HepG2 (cell line): ENCODE results near the gene MRPL43. TPM values are rescaled to one million over a fixed set of nuclear protein-coding genes. Genes with fewer than 3 reads are reported as not detected.

Source experiments
- CCDC6 ChIP-seq: sonication (generic); formaldehyde crosslinking; IDR thresholded peaks from 2 replicates; pipeline ENCODE4 v1.8.1; 2022; ENCODE audit warnings: mild to moderate bottlenecking, missing genetic modification reagents, moderate library complexity
- FOXC1 ChIP-seq: sonication (generic); formaldehyde crosslinking; IDR thresholded peaks from 2 replicates; pipeline ENCODE4 v1.8.0; 2022; ENCODE audit warnings: mild to moderate bottlenecking, missing genetic modification reagents, borderline replicate concordance
- GABPA ChIP-seq, 2 experiments: IDR thresholded peaks; 2 replicates each; pipeline ENCODE4 v1.6.1; 2011 to 2016; ENCODE audit warnings: low read depth in 2 of 2, low read length in 1 of 2, missing biosample characterization in 1 of 2, missing genetic modification characterization in 1 of 2
- HCFC1 ChIP-seq: fragments of 150-350 bp; IDR thresholded peaks from 2 replicates; pipeline ENCODE4 v1.6.1; 2014; ENCODE audit warnings: low read depth, low read length
- PITX1 ChIP-seq: sonication (generic); formaldehyde crosslinking; IDR thresholded peaks from 2 replicates; pipeline ENCODE4 v1.5.1; 2020; ENCODE audit warnings: mild to moderate bottlenecking, missing genetic modification reagents
- ZBTB42 ChIP-seq: sonication (generic); formaldehyde crosslinking; IDR thresholded peaks from 2 replicates; pipeline ENCODE4 v1.5.0; 2020; ENCODE audit warnings: mild to moderate bottlenecking, missing genetic modification reagents
- ZFYVE20 ChIP-seq: sonication (generic); formaldehyde crosslinking; IDR thresholded peaks from 2 replicates; pipeline ENCODE4 v1.8.0; 2023; ENCODE audit warnings: low read depth, mild to moderate bottlenecking, moderate library complexity, missing genetic modification reagents, borderline replicate concordance
- ZNF350 ChIP-seq: sonication (generic); formaldehyde crosslinking; IDR thresholded peaks from 2 replicates; pipeline ENCODE4 v1.4.0; 2020; ENCODE audit warnings: mild to moderate bottlenecking, low read depth, missing genetic modification reagents, borderline replicate concordance
- ZNF720 ChIP-seq: sonication (generic); formaldehyde crosslinking; IDR thresholded peaks from 2 replicates; pipeline ENCODE4 v1.4.0; 2020; ENCODE audit warnings: missing genetic modification reagents
- ZNF746 ChIP-seq: sonication (generic); formaldehyde crosslinking; IDR thresholded peaks from 2 replicates; pipeline ENCODE4 v1.8.0; 2022; ENCODE audit warnings: mild to moderate bottlenecking, missing genetic modification reagents
- polyA plus RNA-seq, 8 experiments: library from polyadenylated mRNA; depleted of rRNA in 3 of 8; stranded (reverse) in 7 of 8; unstranded in 1 of 8; fragments of >200 nt; fragmentation: Illumina TruSeq in 4 of 8; extraction: Trizol in 4 of 8; gene quantifications; 2 replicates each; pipeline versions ENCODE4 v1.2.1 to v1.2.3, GENCODE V29; 2011 to 2016; ENCODE audit warnings: low read depth in 4 of 8, missing spikeins in 1 of 8, mixed read lengths in 1 of 8; ENCODE audit not compliant: insufficient read depth in 1 of 8
- total RNA-seq, 5 experiments: library from RNA; depleted of rRNA; stranded (reverse); fragments of >200 nt; fragmentation: Illumina TruSeq; extraction: Trizol; gene quantifications; 2 replicates each; pipeline ENCODE4 v1.2.3, GENCODE V29; 2016; ENCODE audit warnings: low read depth in 1 of 5
- TF ChIP-seq, protein P1 (sequence below): sonication (generic); formaldehyde crosslinking; IDR thresholded peaks from 2 replicates; pipeline ENCODE4 v1.8.0; 2022; ENCODE audit warnings: mild to moderate bottlenecking, missing genetic modification reagents, borderline replicate concordance
- TF ChIP-seq, protein P2 (sequence below): sonication (generic); formaldehyde crosslinking; IDR thresholded peaks from 2 replicates; pipeline ENCODE4 v1.9.0; 2022; ENCODE audit warnings: low read depth, missing genetic modification reagents
- TF ChIP-seq, protein P3 (sequence below): sonication (generic); formaldehyde crosslinking; IDR thresholded peaks from 2 replicates; pipeline ENCODE4 v1.4.0; 2020; ENCODE audit warnings: mild to moderate bottlenecking, missing genetic modification reagents
- TF ChIP-seq, protein P4 (sequence below): conservative IDR thresholded peaks from 2 replicates; pipeline ENCODE4 v1.6.1; 2018; ENCODE audit warnings: missing genetic modification reagents
- TF ChIP-seq, protein P5 (sequence below): sonication (generic); formaldehyde crosslinking; IDR thresholded peaks from 2 replicates; pipeline ENCODE4 v1.4.0; 2020; ENCODE audit warnings: missing genetic modification reagents

The MRPL43 gene
- total and polyA plus RNA-seq, 2 of the 13 experiments (the other 11 are each of a cell fraction or from before 2014, with no cell fraction given), result 71.0 to 73.7 TPM

DNA sequence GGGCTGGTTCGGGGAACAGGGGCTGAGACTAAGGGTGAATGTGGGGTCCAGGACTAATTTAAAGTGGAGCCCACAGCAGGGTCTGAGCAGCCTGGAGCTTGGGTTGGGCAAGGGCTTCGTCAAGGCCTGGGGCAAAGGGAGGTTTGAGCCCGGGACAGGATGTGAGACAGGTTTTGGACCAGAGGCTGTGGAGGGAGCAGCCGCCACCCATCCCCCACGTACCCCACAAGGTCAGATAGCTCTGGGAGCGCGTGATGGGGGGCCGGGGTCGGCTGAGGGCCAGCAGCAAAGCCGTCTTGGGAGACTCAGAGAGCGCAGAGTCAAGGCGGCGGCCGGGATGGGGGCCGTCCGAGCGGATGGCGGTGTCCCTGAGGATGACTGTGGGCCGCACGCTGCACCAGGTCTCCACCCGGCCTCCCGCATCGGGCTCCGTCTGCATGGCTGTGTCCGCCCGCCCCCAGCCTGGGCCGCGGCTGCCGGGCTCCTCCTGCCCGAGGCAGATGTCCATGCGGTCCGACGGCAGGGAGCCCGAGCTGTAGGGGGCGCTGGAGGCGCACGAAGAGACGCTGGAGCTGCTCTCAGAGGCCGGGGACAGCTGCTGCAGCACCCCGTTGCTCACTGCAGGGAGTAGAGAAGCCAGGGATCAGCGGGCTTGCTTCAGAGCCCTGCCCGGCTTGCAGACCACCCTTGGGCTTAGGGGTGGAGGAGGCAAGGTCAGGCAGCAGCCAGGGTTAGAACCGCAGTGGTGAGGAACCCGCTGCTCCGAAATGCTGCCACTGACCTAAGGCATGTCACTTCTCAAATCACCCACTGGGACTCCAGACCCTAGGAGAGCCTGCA, 31.5 kb upstream of the MRPL43 start (continued):
- TF ChIP-seq, protein P1, sequence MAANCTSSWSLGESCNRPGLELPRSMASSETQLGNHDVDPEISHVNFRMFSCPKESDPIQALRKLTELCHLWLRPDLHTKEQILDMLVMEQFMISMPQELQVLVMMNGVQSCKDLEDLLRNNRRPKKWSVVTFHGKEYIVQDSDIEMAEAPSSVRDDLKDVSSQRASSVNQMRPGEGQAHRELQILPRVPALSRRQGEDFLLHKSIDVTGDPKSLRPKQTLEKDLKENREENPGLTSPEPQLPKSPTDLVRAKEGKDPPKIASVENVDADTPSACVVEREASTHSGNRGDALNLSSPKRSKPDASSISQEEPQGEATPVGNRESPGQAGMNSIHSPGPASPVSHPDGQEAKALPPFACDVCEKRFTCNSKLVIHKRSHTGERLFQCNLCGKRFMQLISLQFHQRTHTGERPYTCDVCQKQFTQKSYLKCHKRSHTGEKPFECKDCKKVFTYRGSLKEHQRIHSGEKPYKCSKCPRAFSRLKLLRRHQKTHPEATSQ (CRISPR knock-in tag), result no peak
- TF ChIP-seq, protein P2, sequence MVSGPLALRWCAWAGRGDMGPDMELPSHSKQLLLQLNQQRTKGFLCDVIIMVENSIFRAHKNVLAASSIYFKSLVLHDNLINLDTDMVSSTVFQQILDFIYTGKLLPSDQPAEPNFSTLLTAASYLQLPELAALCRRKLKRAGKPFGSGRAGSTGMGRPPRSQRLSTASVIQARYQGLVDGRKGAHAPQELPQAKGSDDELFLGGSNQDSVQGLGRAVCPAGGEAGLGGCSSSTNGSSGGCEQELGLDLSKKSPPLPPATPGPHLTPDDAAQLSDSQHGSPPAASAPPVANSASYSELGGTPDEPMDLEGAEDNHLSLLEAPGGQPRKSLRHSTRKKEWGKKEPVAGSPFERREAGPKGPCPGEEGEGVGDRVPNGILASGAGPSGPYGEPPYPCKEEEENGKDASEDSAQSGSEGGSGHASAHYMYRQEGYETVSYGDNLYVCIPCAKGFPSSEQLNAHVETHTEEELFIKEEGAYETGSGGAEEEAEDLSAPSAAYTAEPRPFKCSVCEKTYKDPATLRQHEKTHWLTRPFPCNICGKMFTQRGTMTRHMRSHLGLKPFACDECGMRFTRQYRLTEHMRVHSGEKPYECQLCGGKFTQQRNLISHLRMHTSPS, result peak; percentile 47
- TF ChIP-seq FOXC1 (CRISPR knock-in tag) (no peak; the same call in 1 of the 2 replicates), PITX1 (CRISPR knock-in tag) (no peak), ZFYVE20 (CRISPR knock-in tag) (no peak), ZNF720 (CRISPR knock-in tag) (no peak), ZNF746 (CRISPR knock-in tag) (no peak), ZNF350 (CRISPR knock-in tag) (peak; percentile 71; the same call in 1 of the 2 replicates), HCFC1 (no peak), GABPA (IDR thresholded peaks at IDR 0.05; ENCODE audit: low read depth, low read length) (no peak), GABPA (CRISPR knock-in tag; IDR thresholded peaks at IDR 0.05; ENCODE audit: low read depth) (no peak), ZBTB42 (CRISPR knock-in tag) (no peak), CCDC6 (CRISPR knock-in tag) (no peak; the same call in 1 of the 2 replicates)
- TF ChIP-seq, protein P3, sequence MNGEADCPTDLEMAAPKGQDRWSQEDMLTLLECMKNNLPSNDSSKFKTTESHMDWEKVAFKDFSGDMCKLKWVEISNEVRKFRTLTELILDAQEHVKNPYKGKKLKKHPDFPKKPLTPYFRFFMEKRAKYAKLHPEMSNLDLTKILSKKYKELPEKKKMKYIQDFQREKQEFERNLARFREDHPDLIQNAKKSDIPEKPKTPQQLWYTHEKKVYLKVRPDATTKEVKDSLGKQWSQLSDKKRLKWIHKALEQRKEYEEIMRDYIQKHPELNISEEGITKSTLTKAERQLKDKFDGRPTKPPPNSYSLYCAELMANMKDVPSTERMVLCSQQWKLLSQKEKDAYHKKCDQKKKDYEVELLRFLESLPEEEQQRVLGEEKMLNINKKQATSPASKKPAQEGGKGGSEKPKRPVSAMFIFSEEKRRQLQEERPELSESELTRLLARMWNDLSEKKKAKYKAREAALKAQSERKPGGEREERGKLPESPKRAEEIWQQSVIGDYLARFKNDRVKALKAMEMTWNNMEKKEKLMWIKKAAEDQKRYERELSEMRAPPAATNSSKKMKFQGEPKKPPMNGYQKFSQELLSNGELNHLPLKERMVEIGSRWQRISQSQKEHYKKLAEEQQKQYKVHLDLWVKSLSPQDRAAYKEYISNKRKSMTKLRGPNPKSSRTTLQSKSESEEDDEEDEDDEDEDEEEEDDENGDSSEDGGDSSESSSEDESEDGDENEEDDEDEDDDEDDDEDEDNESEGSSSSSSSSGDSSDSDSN (CRISPR knock-in tag), result peak; percentile 97
- TF ChIP-seq, protein P4, sequence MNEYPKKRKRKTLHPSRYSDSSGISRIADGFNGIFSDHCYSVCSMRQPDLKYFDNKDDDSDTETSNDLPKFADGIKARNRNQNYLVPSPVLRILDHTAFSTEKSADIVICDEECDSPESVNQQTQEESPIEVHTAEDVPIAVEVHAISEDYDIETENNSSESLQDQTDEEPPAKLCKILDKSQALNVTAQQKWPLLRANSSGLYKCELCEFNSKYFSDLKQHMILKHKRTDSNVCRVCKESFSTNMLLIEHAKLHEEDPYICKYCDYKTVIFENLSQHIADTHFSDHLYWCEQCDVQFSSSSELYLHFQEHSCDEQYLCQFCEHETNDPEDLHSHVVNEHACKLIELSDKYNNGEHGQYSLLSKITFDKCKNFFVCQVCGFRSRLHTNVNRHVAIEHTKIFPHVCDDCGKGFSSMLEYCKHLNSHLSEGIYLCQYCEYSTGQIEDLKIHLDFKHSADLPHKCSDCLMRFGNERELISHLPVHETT (CRISPR knock-in tag), result no peak
- TF ChIP-seq, protein P5, sequence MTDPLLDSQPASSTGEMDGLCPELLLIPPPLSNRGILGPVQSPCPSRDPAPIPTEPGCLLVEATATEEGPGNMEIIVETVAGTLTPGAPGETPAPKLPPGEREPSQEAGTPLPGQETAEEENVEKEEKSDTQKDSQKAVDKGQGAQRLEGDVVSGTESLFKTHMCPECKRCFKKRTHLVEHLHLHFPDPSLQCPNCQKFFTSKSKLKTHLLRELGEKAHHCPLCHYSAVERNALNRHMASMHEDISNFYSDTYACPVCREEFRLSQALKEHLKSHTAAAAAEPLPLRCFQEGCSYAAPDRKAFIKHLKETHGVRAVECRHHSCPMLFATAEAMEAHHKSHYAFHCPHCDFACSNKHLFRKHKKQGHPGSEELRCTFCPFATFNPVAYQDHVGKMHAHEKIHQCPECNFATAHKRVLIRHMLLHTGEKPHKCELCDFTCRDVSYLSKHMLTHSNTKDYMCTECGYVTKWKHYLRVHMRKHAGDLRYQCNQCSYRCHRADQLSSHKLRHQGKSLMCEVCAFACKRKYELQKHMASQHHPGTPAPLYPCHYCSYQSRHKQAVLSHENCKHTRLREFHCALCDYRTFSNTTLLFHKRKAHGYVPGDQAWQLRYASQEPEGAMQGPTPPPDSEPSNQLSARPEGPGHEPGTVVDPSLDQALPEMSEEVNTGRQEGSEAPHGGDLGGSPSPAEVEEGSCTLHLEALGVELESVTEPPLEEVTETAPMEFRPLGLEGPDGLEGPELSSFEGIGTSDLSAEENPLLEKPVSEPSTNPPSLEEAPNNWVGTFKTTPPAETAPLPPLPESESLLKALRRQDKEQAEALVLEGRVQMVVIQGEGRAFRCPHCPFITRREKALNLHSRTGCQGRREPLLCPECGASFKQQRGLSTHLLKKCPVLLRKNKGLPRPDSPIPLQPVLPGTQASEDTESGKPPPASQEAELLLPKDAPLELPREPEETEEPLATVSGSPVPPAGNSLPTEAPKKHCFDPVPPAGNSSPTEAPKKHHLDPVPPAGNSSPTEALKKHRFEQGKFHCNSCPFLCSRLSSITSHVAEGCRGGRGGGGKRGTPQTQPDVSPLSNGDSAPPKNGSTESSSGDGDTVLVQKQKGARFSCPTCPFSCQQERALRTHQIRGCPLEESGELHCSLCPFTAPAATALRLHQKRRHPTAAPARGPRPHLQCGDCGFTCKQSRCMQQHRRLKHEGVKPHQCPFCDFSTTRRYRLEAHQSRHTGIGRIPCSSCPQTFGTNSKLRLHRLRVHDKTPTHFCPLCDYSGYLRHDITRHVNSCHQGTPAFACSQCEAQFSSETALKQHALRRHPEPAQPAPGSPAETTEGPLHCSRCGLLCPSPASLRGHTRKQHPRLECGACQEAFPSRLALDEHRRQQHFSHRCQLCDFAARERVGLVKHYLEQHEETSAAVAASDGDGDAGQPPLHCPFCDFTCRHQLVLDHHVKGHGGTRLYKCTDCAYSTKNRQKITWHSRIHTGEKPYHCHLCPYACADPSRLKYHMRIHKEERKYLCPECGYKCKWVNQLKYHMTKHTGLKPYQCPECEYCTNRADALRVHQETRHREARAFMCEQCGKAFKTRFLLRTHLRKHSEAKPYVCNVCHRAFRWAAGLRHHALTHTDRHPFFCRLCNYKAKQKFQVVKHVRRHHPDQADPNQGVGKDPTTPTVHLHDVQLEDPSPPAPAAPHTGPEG (CRISPR knock-in tag), result no peak
